ENCODE data around the gene GMDS. TPM values are rescaled to one million over a fixed set of nuclear protein-coding genes. Genes with fewer than 3 reads are reported as not detected.

Gene GMDS
- total RNA-seq, 1 donor from 2014 or later = 7.2 TPM

DNA sequence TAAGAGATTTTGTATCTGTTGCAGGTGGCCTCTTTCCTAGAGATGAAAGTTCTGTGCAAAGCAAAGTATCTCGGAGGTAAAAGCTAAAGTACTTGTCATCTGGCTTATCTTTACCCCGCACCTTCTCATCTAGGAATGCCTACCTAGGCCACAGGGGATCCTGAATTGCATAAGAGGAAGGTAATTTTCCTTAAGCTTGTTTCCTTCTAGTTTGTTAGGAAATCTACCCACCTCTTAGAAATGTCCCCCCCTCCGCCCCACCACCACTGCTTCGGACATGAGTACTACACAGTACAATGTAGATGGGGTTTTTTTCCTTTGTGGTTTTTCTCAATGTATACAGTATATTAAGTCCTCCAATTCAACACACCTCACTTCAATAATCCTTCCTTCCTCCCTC, 614.2 kb downstream of the GMDS start:
- peaks cover 25% of the 10 kb centered on the region for H3K4me1 ChIP-seq
- H3K27me3 ChIP-seq (ENCODE audit: low read depth) = peaks cover 62% of the 10 kb centered on the region
- DNase-seq = no peak
- TF ChIP-seq, protein P1, sequence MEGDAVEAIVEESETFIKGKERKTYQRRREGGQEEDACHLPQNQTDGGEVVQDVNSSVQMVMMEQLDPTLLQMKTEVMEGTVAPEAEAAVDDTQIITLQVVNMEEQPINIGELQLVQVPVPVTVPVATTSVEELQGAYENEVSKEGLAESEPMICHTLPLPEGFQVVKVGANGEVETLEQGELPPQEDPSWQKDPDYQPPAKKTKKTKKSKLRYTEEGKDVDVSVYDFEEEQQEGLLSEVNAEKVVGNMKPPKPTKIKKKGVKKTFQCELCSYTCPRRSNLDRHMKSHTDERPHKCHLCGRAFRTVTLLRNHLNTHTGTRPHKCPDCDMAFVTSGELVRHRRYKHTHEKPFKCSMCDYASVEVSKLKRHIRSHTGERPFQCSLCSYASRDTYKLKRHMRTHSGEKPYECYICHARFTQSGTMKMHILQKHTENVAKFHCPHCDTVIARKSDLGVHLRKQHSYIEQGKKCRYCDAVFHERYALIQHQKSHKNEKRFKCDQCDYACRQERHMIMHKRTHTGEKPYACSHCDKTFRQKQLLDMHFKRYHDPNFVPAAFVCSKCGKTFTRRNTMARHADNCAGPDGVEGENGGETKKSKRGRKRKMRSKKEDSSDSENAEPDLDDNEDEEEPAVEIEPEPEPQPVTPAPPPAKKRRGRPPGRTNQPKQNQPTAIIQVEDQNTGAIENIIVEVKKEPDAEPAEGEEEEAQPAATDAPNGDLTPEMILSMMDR (IDR thresholded peaks at IDR 0.05; ENCODE audit: borderline replicate concordance) = no peak
- no peaks in the 10 kb centered on the region for H3K36me3 ChIP-seq
- intact Hi-C loops (cut with micrococcal nuclease) = no loop called here
- no peaks in the 10 kb centered on the region for H3K9me3 ChIP-seq (replicated peaks)
- no peak overlapping the region for H3K4me3 ChIP-seq
- no peak overlapping the region for H3K27ac ChIP-seq (replicated peaks)

DNA sequence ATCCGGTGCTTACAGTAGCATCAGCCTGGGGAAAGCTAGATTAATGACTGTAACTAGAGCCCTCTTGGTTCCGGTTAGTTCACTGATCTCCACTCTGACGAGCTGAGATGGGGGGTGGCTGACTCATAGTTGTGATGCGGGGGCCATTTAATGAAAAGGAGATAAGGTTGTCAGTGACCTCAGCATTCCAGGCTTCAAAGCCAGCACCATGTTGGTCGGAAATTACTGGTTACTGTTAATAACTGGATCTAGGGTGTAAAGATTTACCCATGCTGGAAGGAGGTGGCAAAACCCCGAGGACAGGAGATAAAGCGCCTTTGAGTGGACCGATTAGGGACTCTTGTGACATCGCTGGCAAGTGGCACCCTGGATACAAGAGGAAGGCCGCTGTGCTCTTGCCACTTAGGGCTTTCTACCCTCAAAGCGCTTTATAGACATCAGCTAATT, 614.6 kb downstream of the GMDS start:
- Histone ChIP-seq H3K36me3 (no peaks in the 10 kb centered on the region), H3K27me3 (ENCODE audit: low read depth) (peaks cover 66% of the 10 kb centered on the region), H3K27ac (replicated peaks) (no peak overlapping the region), H3K4me3 (no peak overlapping the region), H3K9me3 (replicated peaks) (no peaks in the 10 kb centered on the region), H3K4me1 (peaks cover 27% of the 10 kb centered on the region)
- TF ChIP-seq, protein P1 (IDR thresholded peaks at IDR 0.05; ENCODE audit: borderline replicate concordance) = no peak
- intact Hi-C loops (cut with micrococcal nuclease) = no loop called here
- DNase-seq = no peak

DNA sequence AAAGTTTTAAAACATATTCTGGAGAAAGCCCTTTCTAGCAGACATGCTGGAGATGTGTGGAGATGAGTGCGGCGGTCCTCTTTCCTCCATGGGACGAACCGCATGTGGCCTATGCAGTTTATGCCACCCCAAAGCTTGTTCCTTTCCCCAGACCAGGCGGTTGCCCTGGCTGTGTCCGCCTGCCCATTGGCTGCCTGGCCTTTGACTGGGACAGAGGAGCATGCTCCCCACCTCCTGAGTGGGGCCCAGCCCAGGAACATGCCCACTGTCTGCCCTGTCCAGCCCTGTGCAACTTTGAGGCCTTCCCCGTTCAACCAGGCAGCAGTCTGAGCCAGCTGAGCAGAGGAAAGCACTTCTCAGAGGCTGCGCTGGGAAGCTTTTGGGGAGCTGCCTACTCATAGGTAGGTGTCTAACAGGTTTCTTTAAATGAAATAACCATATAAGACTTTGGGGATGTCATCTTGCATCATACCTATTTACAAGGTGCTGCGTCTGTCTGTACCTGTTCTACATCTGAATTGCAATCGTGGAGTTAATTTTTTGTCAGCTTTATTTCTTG, 615.1 kb downstream of the GMDS start:
- Histone ChIP-seq H3K27ac (replicated peaks) (no peak overlapping the region), H3K9me3 (replicated peaks) (no peaks in the 10 kb centered on the region), H3K4me1 (peaks cover 28% of the 10 kb centered on the region), H3K36me3 (no peaks in the 10 kb centered on the region), H3K27me3 (ENCODE audit: low read depth) (peaks cover 71% of the 10 kb centered on the region), H3K4me3 (no peak overlapping the region)
- no peak for DNase-seq
- intact Hi-C loops (cut with micrococcal nuclease) = no loop called here
- TF ChIP-seq, protein P1 (IDR thresholded peaks at IDR 0.05; ENCODE audit: borderline replicate concordance) = no peak

DNA sequence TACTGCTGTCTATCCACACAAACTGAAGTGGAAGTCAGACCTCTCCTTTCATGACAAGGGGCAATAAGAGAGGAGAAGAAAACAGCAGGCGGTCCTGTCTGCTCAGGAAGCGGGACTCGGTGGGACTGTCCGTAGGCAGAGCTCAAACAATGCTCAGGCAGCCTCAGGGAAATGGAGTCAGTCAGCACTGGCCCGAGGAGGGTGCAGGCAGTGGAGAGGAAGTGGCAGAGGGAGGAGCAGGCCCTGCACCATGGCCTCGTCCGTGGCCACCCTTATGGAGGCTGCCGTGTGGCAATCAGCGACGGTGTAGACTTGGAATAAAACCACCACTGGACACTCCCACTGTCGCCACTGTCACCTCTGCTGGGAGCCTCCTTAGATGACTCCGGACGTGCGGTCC, 616.1 kb downstream of the GMDS start:
- Histone ChIP-seq H3K27ac (replicated peaks) (no peak overlapping the region), H3K4me3 (no peak overlapping the region), H3K36me3 (no peaks in the 10 kb centered on the region), H3K4me1 (peaks cover 29% of the 10 kb centered on the region), H3K9me3 (replicated peaks) (no peaks in the 10 kb centered on the region), H3K27me3 (ENCODE audit: low read depth) (peaks cover 81% of the 10 kb centered on the region)
- intact Hi-C loops (cut with micrococcal nuclease) = no loop called here
- no peak for DNase-seq
- TF ChIP-seq, protein P1 (IDR thresholded peaks at IDR 0.05; ENCODE audit: borderline replicate concordance) = no peak

DNA sequence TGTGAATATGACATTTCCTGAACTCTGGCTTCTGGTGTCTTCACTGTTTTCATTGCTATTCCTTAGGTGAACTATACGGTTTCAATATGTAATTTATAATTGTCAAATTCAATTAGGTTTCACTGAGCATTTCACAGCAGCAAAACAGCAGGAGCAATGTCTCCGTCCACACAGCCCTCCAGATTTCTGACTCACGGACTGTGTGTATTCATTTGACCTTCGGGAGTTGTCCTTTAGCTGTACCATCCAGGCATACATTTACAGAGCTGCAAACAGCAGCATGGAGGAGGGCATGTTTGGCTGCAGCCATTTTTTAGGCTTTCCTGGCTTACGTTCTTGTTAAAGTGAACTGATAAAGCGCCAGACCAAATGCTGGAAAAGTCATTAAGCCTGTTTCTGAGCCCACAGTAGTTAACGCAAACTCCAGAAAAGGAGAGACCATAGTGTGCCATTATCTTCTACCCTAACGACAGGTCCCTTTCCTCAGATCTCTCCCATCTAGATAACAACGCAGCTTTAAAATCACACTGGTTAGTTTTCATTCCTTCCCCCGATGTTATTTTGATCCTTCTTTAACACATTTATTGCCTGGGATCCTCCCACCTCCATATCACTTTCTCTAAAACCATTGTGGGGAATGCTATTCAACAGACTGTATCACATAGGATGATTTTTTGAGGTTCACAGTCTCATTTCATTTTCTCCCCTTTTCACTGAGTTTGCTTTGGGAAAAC, 617.4 kb downstream of the GMDS start:
- peaks cover 94% of the 10 kb centered on the region for H3K27me3 ChIP-seq (ENCODE audit: low read depth)
- intact Hi-C loops (cut with micrococcal nuclease) = no loop called here
- DNase-seq = no peak
- no peak overlapping the region for H3K27ac ChIP-seq (replicated peaks)
- TF ChIP-seq, protein P1 (IDR thresholded peaks at IDR 0.05; ENCODE audit: borderline replicate concordance) = no peak
- H3K36me3 ChIP-seq = no peaks in the 10 kb centered on the region
- no peaks in the 10 kb centered on the region for H3K9me3 ChIP-seq (replicated peaks)
- H3K4me3 ChIP-seq = no peak overlapping the region
- H3K4me1 ChIP-seq = peaks cover 27% of the 10 kb centered on the region

Data from left ventricle myocardium inferior (tissue), 1 donor.